Measurements from ENCODE around the gene COQ5. TPM values are rescaled to one million over a fixed set of nuclear protein-coding genes. Genes with fewer than 3 reads are reported as not detected.

COQ5 gene
- total RNA-seq, 1 experiment from 2014 or later = 34.1 TPM

GRCh38 chr12:120537856-120538220, 8.9 kb upstream of the COQ5 start:
- POLR2A ChIA-PET = interaction anchor here (0.9 kb wide), 1 partner anchor 41 kb away, joined by 3 read pairs; the partner anchor contains the start of gene DYNLL1
- H4K20me1 ChIP-seq (ENCODE audit: insufficient read depth) = peaks cover 12% of the 10 kb centered on the region; the same call in 1 of the 2 replicates

GRCh38 chr12:120536064-120536791, 7.3 kb upstream of the COQ5 start:
- peaks cover 12% of the 10 kb centered on the region; the same call in 1 of the 2 replicates for H4K20me1 ChIP-seq (ENCODE audit: insufficient read depth)
- H3K9me3 ChIP-seq (ENCODE audit: control insufficient read depth in 1 of 2, insufficient read depth in 1 of 2, low read depth in 1 of 2, low read length in 2 of 2) = no peaks in the 10 kb centered on the region
- POLR2A ChIA-PET = no interaction called here
- H3K4me3 ChIP-seq (replicated peaks in 1 of 2; ENCODE audit: low read depth in 1 of 2, low read length in 2 of 2) = peak overlapping the region in 1 of 2 experiments; percentile 81; a peak in 1 of 4 replicates
- H3K4me1 ChIP-seq (ENCODE audit: control insufficient read depth in 1 of 2, insufficient read depth in 2 of 2, low read length in 2 of 2) = peaks cover 27 to 47% of the 10 kb centered on the region in 2 experiments
- H3K9me2 ChIP-seq (ENCODE audit: insufficient read depth) = no peaks in the 10 kb centered on the region
- peaks cover 4 to 17% of the 10 kb centered on the region in 2 experiments; a peak in 2 of 4 replicates for H3K36me3 ChIP-seq (ENCODE audit: control insufficient read depth in 1 of 2, insufficient read depth in 2 of 2, low read length in 2 of 2)
- peak overlapping the region; percentile 97 for H3K4me2 ChIP-seq (ENCODE audit: low read length)
- H3K79me2 ChIP-seq (ENCODE audit: insufficient read depth, low read length) = peaks cover 70% of the 10 kb centered on the region
- H2AFZ ChIP-seq (ENCODE audit: low read depth, low read length, poor library complexity, severe bottlenecking) = no peak overlapping the region
- intact Hi-C loops (cut with micrococcal nuclease) = loop anchor here (10.0 kb wide), 1 partner anchor 211 kb away; the partner anchor contains the start of gene PLA2G1B
- TF ChIP-seq ZBTB33 (IDR thresholded peaks at IDR 0.05; ENCODE audit: extremely low read depth, insufficient replicate concordance, low read length) (no peak), MAX (IDR thresholded peaks at IDR 0.05) (no peak), EZH2phosphoT487 (IDR thresholded peaks at IDR 0.05; ENCODE audit: borderline replicate concordance) (no peak), POLR2AphosphoS5 (IDR thresholded peaks at IDR 0.05; ENCODE audit: low read depth, low read length) (0 out of 2 replicates have a peak, but pooled peaks have one; percentile 9)
- CTCF ChIA-PET = no interaction called here
- no TSS peak for BruUV-seq (replicated peaks)
- no peaks in the 10 kb centered on the region for H3K27me3 ChIP-seq (ENCODE audit: insufficient read depth, low read length)
- peak overlapping the region; percentile 95 for H3K9ac ChIP-seq (ENCODE audit: low read length)
- no peak overlapping the region for H3K27ac ChIP-seq (ENCODE audit: low read depth, low read length)
- RAD21 ChIA-PET (ENCODE audit: low non-redundant PET in 1 of 2, low total read pairs in 2 of 2, uncharacterized antibody in 2 of 2, unreplicated experiment in 2 of 2) = no interaction called here
- ATAC-seq = no peak
- DNase-seq (ENCODE audit: low read depth, low spot score) = no peak

More at GRCh38 chr12:120537856-120538220, 8.9 kb upstream of the COQ5 start:
- TF ChIP-seq CEBPB (IDR thresholded peaks at IDR 0.05; ENCODE audit: low read depth) (no peak), YY1 (IDR thresholded peaks at IDR 0.05; ENCODE audit: extremely low read depth, insufficient replicate concordance, low read depth, low read length) (no peak), SRF (IDR thresholded peaks at IDR 0.05; ENCODE audit: low read depth) (no peak), MAX (IDR thresholded peaks at IDR 0.05) (no peak)
- Histone ChIP-seq H3K27ac (ENCODE audit: low read depth, low read length) (no peak overlapping the region; the same call in 1 of the 2 replicates), H3K36me3 (ENCODE audit: control insufficient read depth in 1 of 2, insufficient read depth in 2 of 2, low read length in 2 of 2) (peaks cover 4 to 17% of the 10 kb centered on the region in 2 experiments; a peak in 2 of 4 replicates), H2AFZ (ENCODE audit: low read depth, low read length, poor library complexity, severe bottlenecking) (no peak overlapping the region), H3K27me3 (ENCODE audit: insufficient read depth, low read length) (no peaks in the 10 kb centered on the region), H3K79me2 (ENCODE audit: insufficient read depth, low read length) (peaks cover 86% of the 10 kb centered on the region), H3K9ac (ENCODE audit: low read length) (peak overlapping the region; percentile 25), H3K9me2 (ENCODE audit: insufficient read depth) (no peaks in the 10 kb centered on the region), H3K4me3 (replicated peaks in 1 of 2; ENCODE audit: low read depth in 1 of 2, low read length in 2 of 2) (no peak overlapping the region), H3K4me1 (ENCODE audit: control insufficient read depth in 1 of 2, insufficient read depth in 2 of 2, low read length in 2 of 2) (peaks cover 27 to 47% of the 10 kb centered on the region in 2 experiments), H3K4me2 (ENCODE audit: low read length) (peak overlapping the region; percentile 58), H3K9me3 (ENCODE audit: control insufficient read depth in 1 of 2, insufficient read depth in 1 of 2, low read depth in 1 of 2, low read length in 2 of 2) (no peaks in the 10 kb centered on the region)
- intact Hi-C loops (cut with micrococcal nuclease) = loop anchor here (10.0 kb wide), 1 partner anchor 213 kb away; the partner anchor contains the start of gene PLA2G1B
- RAD21 ChIA-PET (ENCODE audit: low non-redundant PET in 1 of 2, low total read pairs in 2 of 2, uncharacterized antibody in 2 of 2, unreplicated experiment in 2 of 2) = interaction anchor here in 1 of 2 experiments (0.7 kb wide), 1 partner anchor 68 kb away, joined by 3 read pairs; no protein-coding TSS in a partner anchor
- DNase-seq (ENCODE audit: low read depth, low spot score) (no peak), ATAC-seq (no peak)
- BruUV-seq (replicated peaks) = no TSS peak
- CTCF ChIA-PET = no interaction called here
